HG03175 (cell line): ENCODE measurements around the gene SAMD14.
A peak's percentile ranks its signal among the peaks of the same experiment; 100 is the strongest.

Experiments used
- ATAC-seq: cut with Tn5 transposase; IDR thresholded peaks from one replicate; pipeline ENCODE4 v1.9.1; 2021; ENCODE audit warnings: mild to moderate bottlenecking, moderate library complexity; ENCODE audit not compliant: unreplicated experiment

Gene SAMD14

DNA sequence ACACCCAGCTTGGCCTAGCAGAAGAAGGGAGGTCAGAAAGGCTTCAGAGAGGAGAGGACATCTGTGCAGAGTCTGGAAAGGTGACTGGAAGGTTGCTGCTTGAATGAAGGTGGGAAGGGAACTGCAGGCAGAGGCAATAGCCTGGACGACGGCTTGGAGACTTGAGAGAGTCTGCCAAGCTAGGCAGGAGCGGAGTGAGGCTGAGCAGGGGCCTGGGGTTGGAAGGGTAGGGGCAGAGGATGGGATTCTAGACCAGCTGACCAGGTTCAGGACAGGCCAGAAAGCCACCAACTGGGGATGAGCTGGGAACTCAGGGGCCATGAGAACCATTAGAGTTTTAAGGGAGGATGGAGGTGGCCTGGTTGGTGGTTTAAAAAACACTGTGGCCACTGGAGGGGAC, 35.5 kb upstream of the SAMD14 start:
- no peak for ATAC-seq

GRCh38 chr17:50165066-50165465, 35.1 kb upstream of the SAMD14 start:
- no peak for ATAC-seq

- ATAC-seq, result no peak
Observed at GRCh38 chr17:50164697-50164988, 34.7 kb upstream of the SAMD14 start.

DNA sequence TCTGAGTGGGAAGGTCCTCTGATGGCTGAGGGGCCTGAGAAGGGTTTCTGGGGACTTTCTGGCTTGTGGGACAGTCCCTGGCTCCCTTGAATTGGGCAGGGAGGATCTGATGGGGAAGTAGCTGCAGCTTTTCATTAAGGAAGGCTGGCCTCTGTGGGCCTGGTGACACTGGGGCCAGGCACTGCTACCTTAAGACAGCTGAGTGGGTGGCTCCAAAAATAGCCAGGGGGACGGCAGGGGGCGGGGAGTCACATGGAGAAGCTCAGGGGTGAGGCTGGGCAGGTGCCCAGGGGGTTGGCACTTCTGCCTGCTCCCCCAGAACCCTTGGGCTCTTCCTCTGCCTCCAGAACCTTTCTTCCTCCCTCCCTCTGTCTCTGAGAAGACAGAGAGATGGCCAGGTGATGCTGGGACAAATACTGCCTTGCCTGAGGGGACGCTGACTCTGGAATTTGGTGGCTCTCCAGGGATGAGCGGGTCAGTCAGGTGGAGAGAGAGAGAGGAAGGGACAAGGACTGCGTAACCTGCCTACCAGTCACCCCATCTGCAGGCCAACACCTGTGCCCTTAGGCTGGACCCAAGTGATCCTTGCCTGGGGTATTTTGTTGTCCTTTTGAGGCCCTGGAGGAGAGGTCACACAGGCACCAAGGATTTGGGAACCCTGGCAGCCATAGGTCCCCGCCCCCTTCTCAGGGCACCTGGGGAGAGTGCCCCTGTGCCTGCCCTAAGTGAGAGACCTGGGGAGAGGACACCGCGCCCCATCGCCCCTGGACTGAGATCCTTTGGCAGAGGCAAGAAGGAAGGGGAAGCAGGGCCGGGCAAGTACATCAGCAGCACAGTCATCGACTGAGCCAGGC, 34.1 kb upstream of the SAMD14 start:
- no peak for ATAC-seq

DNA sequence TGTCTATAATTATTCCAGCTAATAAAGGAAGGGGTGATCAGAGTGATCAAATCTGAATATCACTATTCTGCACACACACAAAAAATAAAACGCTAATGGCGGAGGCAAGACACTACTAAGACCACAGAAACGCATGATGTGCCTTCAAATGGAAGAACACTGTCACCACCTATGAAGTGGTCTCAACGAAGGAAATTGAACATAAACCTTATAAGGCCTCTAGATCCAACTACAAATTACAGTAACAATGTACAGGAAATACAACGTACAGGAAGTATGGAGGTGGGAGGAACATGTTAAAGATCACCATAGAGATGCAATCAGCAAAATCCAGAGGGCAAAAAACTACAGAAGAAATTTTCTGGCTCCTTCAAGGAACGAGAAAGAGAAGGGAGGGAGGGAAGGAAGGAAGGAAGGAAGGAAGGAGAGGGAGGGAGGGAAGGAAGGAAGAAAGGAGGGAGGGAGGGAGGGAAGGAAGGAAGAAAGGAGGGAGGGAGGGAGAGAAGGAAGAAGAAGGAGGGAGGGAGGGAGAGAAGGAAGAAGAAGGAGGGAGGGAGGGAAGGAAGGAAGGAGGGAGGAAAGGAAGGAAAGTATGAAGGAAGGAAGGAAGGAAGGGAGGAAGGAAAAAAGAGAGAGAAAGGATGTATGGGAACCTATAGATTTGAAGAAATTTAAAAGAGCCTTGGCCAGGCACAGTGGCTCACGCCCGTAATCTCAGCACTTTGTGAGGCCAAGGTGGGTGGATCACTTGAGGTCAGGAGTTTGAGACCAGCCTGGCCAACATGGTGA, 32.7 kb upstream of the SAMD14 start:
- ATAC-seq, result no peak

DNA sequence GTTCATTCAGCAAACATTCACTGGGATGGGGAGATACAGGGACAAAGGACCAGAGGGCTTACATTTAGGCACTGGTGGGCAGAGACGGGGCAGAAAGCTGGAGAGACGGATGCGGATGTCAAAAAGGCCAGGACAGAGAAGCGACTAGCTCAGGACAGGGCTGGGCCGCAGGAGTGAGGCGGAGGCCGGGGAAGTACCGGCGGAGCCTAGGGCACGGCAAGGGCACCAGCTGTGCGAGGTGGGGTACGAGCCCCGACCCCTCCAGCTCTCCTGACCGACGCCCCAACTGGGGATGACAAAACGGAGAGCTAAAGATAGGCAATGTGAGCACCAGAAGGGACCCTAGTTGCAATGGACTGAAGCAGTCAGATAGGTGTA, 31.9 kb upstream of the SAMD14 start:
- no peak for ATAC-seq

GRCh38 chr17:50161023-50161910, 31.3 kb upstream of the SAMD14 start:
- peak; percentile 92 for ATAC-seq

GRCh38 chr17:50157891-50158290, 27.9 kb upstream of the SAMD14 start:
- ATAC-seq, result no peak

DNA sequence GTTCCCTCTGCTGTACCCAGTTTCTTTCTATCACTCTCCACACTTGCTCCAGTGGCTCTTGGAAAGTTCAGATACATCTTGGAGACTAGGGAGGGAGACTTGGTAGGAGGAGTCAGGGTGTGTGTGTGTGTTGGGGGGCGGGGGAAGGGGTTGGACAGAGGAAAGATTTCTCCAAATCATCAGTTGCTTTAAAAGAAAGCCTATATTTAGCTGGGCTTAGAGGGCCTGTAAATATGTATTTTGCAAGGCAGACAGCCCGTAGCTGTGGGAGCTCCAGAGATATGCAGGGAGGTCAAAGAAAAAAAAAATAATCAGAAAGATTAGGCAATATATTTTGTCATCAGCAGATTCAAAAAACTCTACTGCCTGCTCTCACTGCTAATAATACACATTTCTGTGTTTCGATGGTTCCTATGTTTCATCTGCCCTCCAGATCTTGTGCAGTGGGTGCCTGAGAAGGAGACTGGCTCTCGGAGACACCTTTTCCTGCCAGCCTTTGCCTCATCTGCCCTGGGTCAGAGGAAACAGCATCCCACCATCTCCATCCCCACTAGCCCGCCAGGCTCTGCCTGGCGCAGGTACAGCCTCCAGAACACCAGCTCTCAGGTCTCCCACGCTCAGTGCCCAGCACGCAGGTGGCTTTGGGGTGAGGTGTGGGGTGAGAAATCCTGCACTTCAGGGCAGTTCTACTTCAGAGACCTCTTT, 25.3 kb upstream of the SAMD14 start:
- no peak for ATAC-seq

GRCh38 chr17:50154604-50155003, 24.6 kb upstream of the SAMD14 start:
- ATAC-seq, result no peak

DNA sequence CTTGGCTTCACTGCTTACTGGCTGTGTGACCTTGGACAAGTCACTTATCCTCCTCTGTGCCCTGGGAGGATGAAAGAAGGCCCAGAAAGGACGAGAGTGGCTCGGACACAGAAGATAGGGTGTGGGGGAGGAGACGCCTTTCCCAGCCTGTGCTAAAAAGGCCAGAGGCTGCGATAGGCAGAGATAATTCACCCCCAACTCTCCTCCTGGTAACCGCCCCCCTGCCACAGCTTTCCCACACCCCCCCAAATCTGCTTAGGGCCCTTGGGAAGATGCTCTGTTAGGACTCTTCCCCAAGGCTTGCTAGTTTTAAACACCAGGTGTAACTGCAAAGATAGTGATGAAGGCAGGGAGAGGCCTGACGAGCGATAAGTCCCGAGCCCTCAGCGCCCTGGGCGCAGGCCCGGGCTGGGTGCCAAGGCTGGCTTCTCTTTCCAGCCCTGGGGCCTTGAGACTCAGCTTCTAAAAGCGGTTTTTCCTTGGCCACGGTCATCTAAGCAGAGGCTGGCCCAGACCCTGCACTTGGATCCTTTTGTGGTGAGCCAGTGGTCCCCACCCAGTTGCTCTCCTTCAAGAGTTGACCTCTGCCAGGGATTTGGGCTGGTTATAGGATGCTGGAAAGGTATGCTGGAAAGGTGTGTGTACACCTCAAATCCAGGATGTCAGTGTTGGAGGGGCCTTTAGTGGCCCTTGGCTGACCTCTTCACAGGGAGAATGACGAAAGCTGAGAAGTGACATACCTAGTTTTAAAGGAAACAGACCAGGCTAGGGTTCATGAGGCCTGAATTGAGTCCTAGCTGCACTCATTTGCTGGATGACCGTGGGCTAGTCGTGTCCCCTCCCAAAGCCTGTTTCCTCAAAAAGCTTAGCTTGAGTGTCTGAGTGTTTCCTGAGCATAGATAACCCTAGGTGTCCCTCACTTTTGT, 24.0 kb upstream of the SAMD14 start:
- ATAC-seq, result no peak

DNA sequence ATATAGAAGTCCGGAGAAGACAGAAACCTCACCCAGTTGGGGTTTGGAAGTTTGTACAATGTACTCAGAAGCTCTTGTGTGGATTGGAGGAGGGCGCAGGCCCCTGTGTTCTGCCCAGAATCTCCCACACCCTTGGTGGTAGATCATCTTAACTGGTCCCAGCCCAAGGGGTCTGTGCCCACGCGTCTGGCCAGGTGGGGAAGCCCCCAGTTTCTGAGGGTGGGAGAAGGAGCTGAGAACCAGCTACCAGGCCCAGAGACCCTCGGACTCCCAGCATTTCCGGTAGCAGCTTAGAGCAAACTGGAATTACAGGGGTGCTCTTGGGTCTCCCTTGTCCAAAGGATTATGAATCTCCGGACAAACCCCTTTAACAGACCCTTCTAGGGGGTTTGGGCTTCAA, 22.8 kb upstream of the SAMD14 start:
- no peak for ATAC-seq

- no peak for ATAC-seq
Observed at GRCh38 chr17:50151937-50152547, 22.1 kb upstream of the SAMD14 start.

- ATAC-seq, result peak; percentile 49
Observed at GRCh38 chr17:50151041-50151936, 21.3 kb upstream of the SAMD14 start.

- no peak for ATAC-seq
Observed at GRCh38 chr17:50150354-50151040, 20.5 kb upstream of the SAMD14 start, which contains the start of gene PPP1R9B. PPP1R9B (minus strand) TSS chr17:50150677; CDS start chr17:50150513, 164 bp downstream.

- ATAC-seq, result no peak
Observed at GRCh38 chr17:50149417-50150353, 19.7 kb upstream of the SAMD14 start.

- ATAC-seq, result peak; percentile 2
Observed at GRCh38 chr17:50149091-50149416, 19.1 kb upstream of the SAMD14 start.
